HG03280 (cell line): ENCODE results near the gene GRAMD2B.
"Not testable (repeated sequence)": the region's sequence is repeated elsewhere in the genome, so short reads cannot be mapped to it uniquely, and the experiment has no call there.

Source experiments
- ATAC-seq: cut with Tn5 transposase; IDR thresholded peaks from one replicate; pipeline ENCODE4 v1.9.1; 2021; ENCODE audit warnings: mild to moderate bottlenecking, moderate library complexity; ENCODE audit not compliant: unreplicated experiment

Gene GRAMD2B

GRCh38 chr5:126448720-126449119 lies 25.5 kb downstream of the GRAMD2B start:
- no peak for ATAC-seq

GRCh38 chr5:126449751-126450271 lies 26.6 kb downstream of the GRAMD2B start:
- ATAC-seq: peak; percentile 64

- ATAC-seq: peak; percentile 61
Observed at GRCh38 chr5:126450346-126450745, 27.1 kb downstream of the GRAMD2B start.

GRCh38 chr5:126450907-126451306 lies 27.7 kb downstream of the GRAMD2B start:
- no peak for ATAC-seq

- no peak for ATAC-seq
Observed at GRCh38 chr5:126452477-126452876, 29.3 kb downstream of the GRAMD2B start.

GRCh38 chr5:126454081-126454480 lies 30.9 kb downstream of the GRAMD2B start:
- ATAC-seq: no peak

GRCh38 chr5:126454535-126454934 lies 31.3 kb downstream of the GRAMD2B start:
- ATAC-seq: no peak

- ATAC-seq: no peak
Observed at GRCh38 chr5:126455264-126455663, 32.1 kb downstream of the GRAMD2B start.

GRCh38 chr5:126455728-126456127 lies 32.5 kb downstream of the GRAMD2B start:
- no peak for ATAC-seq

GRCh38 chr5:126456217-126456820 lies 33.1 kb downstream of the GRAMD2B start:
- no peak for ATAC-seq

GRCh38 chr5:126460459-126460858 lies 37.2 kb downstream of the GRAMD2B start:
- ATAC-seq: no peak

GRCh38 chr5:126460977-126461376 lies 37.8 kb downstream of the GRAMD2B start:
- no peak for ATAC-seq

- peak; percentile 6 for ATAC-seq
Observed at GRCh38 chr5:126461838-126462237, 38.6 kb downstream of the GRAMD2B start.

- ATAC-seq: peak; percentile 50
Observed at GRCh38 chr5:126462239-126463014, 39.2 kb downstream of the GRAMD2B start.

- ATAC-seq: no peak
Observed at GRCh38 chr5:126464016-126464415, 40.8 kb downstream of the GRAMD2B start.

GRCh38 chr5:126464959-126465358 lies 41.8 kb downstream of the GRAMD2B start:
- ATAC-seq: no peak

GRCh38 chr5:126468091-126468490 lies 44.9 kb downstream of the GRAMD2B start:
- no peak for ATAC-seq

- ATAC-seq: no peak
Observed at GRCh38 chr5:126469536-126470316, 46.5 kb downstream of the GRAMD2B start.

- ATAC-seq: not testable (repeated sequence)
Observed at GRCh38 chr5:126470529-126470928, 47.3 kb downstream of the GRAMD2B start.

- no peak for ATAC-seq
Observed at GRCh38 chr5:126471247-126471646, 48.0 kb downstream of the GRAMD2B start.

GRCh38 chr5:126471875-126472537 lies 48.8 kb downstream of the GRAMD2B start:
- ATAC-seq: no peak
